Endothelial cell of umbilical vein (primary cell): ENCODE measurements around the gene ENTPD6. TPM values are rescaled to one million over a fixed set of nuclear protein-coding genes. Genes with fewer than 3 reads are reported as not detected.
A peak's percentile ranks its signal among the peaks of the same experiment; 100 is the strongest.

Experiments used
- BruUV-seq: library from RNA; stranded (reverse); fragments of 400-500 nt; replicated peaks from 2 replicates; lab custom pipeline; 2021; lab: Mats Ljungman, UMichigan
- CTCF ChIA-PET: fragments of 300-600, 350-600 bp; sonication (Branson Sonifier 250); formaldehyde crosslinking; loops from one replicate; lab custom pipeline; 2021; ENCODE audit warnings: antibody characterized with exemption, inconsistent platforms; lab: Charles Lee
- POLR2A ChIA-PET: fragments of 300-600, 350-600 bp; sonication (Branson Sonifier 250); formaldehyde crosslinking; loops from one replicate; lab custom pipeline; 2021; ENCODE audit warnings: antibody characterized with exemption, inconsistent platforms; lab: Charles Lee
- DNase-seq: peaks from one replicate; pipeline ENCODE4 v3.0.0-alpha.2; 2011; ENCODE audit warnings: low read depth, low spot score
- FAIRE-seq: peaks from 2 replicates; lab custom pipeline; 2011; peaks lifted over from hg19 to GRCh38; lab: Jason Lieb, UNC
- H2AFZ ChIP-seq: 2 replicates; pipeline ENCODE4 v1.6.0; 2012; ENCODE audit warnings: low read depth, low read length, control low read depth, inconsistent platforms
- H3K27ac ChIP-seq: 2 replicates; pipeline ENCODE4 v1.5.1; 2011; ENCODE audit warnings: low read depth, mild to moderate bottlenecking, control low read depth, low read length, moderate library complexity; ENCODE audit not compliant: insufficient read depth
- H3K27me3 ChIP-seq, 2 experiments: 2 replicates each; pipeline versions ENCODE4 v1.6.0 to v1.6.1; 2011; ENCODE audit warnings: low read length in 2 of 2, mixed read lengths in 1 of 2; ENCODE audit not compliant: control insufficient read depth in 2 of 2, insufficient read depth in 2 of 2
- H3K36me3 ChIP-seq, 2 experiments: 2 replicates in 1 of 2; 3 replicates in 1 of 2; pipeline ENCODE4 v1.5.1; 2011; ENCODE audit warnings: low read length in 2 of 2, mild to moderate bottlenecking in 1 of 2, moderate library complexity in 1 of 2; ENCODE audit not compliant: control insufficient read depth in 2 of 2, insufficient read depth in 2 of 2; ENCODE audit errors: extremely low read depth in 1 of 2
- H3K4me1 ChIP-seq: 3 replicates; pipeline ENCODE4 v1.5.1; 2011; ENCODE audit warnings: mild to moderate bottlenecking, low read length; ENCODE audit not compliant: control insufficient read depth, insufficient read depth; ENCODE audit errors: extremely low read depth
- H3K4me2 ChIP-seq: 2 replicates; pipeline ENCODE4 v1.6.1; 2011; ENCODE audit warnings: low read length, control low read depth, mixed read lengths; ENCODE audit not compliant: insufficient read depth
- H3K4me3 ChIP-seq, 3 experiments: fragments of 200-600 bp in 1 of 3; sonication (generic), shearing (Covaris generic) in 1 of 3; replicated peaks in 1 of 3; 2 replicates each; pipeline ENCODE4 v1.5.1; 2011 to 2016; ENCODE audit warnings: control low read depth in 3 of 3, low read length in 3 of 3, mild to moderate bottlenecking in 2 of 3, inconsistent platforms in 1 of 3, low read depth in 1 of 3, moderate library complexity in 1 of 3; ENCODE audit not compliant: insufficient read depth in 1 of 3
- H3K79me2 ChIP-seq: 2 replicates; pipeline ENCODE4 v1.6.0; 2012; ENCODE audit warnings: low read length, inconsistent platforms; ENCODE audit not compliant: control insufficient read depth, insufficient read depth
- H3K9ac ChIP-seq: replicated peaks from 2 replicates; pipeline ENCODE3; 2011; ENCODE audit warnings: low read length, control low read depth; ENCODE audit not compliant: insufficient read depth; ENCODE audit errors: extremely low read depth
- H3K9me1 ChIP-seq: replicated peaks from 3 replicates; pipeline ENCODE4 v1.6.0; 2011; ENCODE audit warnings: mild to moderate bottlenecking, low read length; ENCODE audit not compliant: control insufficient read depth, insufficient read depth; ENCODE audit errors: extremely low read depth
- H3K9me3 ChIP-seq: replicated peaks from 2 replicates; pipeline ENCODE4 v1.5.1; 2012; ENCODE audit warnings: low read length, inconsistent platforms; ENCODE audit not compliant: control insufficient read depth, insufficient read depth
- H4K20me1 ChIP-seq: replicated peaks from 2 replicates; pipeline ENCODE3; 2011; ENCODE audit warnings: mild to moderate bottlenecking, low read length; ENCODE audit not compliant: control insufficient read depth, insufficient read depth; ENCODE audit errors: extremely low read depth
- EZH2 ChIP-seq: IDR thresholded peaks from 2 replicates; pipeline ENCODE4 v1.6.1; 2012; ENCODE audit warnings: borderline replicate concordance, low read depth, mild to moderate bottlenecking, moderate library complexity, low read length, inconsistent platforms; ENCODE audit not compliant: severe bottlenecking
- FOS ChIP-seq: IDR thresholded peaks from 2 replicates; pipeline ENCODE4 v1.6.1; 2011; ENCODE audit warnings: mild to moderate bottlenecking, low read length, moderate library complexity, borderline replicate concordance; ENCODE audit not compliant: insufficient read depth
- GATA2 ChIP-seq: IDR thresholded peaks from 2 replicates; pipeline ENCODE4 v1.7.0; 2011; ENCODE audit warnings: low read depth, mild to moderate bottlenecking, moderate library complexity, mixed read lengths, low read length; ENCODE audit not compliant: insufficient read length, insufficient read depth
- JUN ChIP-seq: IDR thresholded peaks from 2 replicates; pipeline ENCODE4 v1.6.1; 2011; ENCODE audit warnings: borderline replicate concordance, low read depth; ENCODE audit not compliant: insufficient read length, insufficient read depth
- MYC ChIP-seq: IDR thresholded peaks from one replicate; pipeline ENCODE4 v1.6.1; 2011; ENCODE audit warnings: mild to moderate bottlenecking, low read depth, low read length
- POLR2A ChIP-seq: IDR thresholded peaks from 2 replicates; pipeline ENCODE4 v1.6.1; 2012; ENCODE audit warnings: low read depth, mild to moderate bottlenecking, control low read depth, low read length
- POLR2AphosphoS5 ChIP-seq: IDR thresholded peaks from 2 replicates; pipeline ENCODE4 v1.6.1; 2012; ENCODE audit warnings: low read depth, mild to moderate bottlenecking, control low read depth, low read length, moderate library complexity; ENCODE audit not compliant: insufficient read depth
- dilution Hi-C: fragments of 300-500 bp; cut with MboI; formaldehyde crosslinking; loops from one replicate; pipeline ENCODE4 v1.15.0; 2019; ENCODE audit warnings: low sequenced_read_pairs; ENCODE audit not compliant: extremely low pct_ligation_motif_present
- intact Hi-C: fragments of 100-400 bp; cut with micrococcal nuclease; formaldehyde crosslinking; loops from one replicate; pipeline ENCODE4 v1.10.0; 2022
- polyA plus RNA-seq, 4 experiments: library from polyadenylated mRNA; depleted of rRNA in 3 of 4; stranded (reverse) in 3 of 4; unstranded in 1 of 4; fragments of >200 nt; gene quantifications; 2 replicates each; pipeline versions ENCODE4 v1.2.1 to v1.2.3, GENCODE V29; 2011 to 2012; ENCODE audit warnings: missing spikeins in 1 of 4
- total RNA-seq: library from RNA; stranded (reverse); gene quantifications from 2 replicates; pipeline ENCODE4 v1.2.3, GENCODE V29; 2021
- TF ChIP-seq, protein P1 (sequence below), 2 donors: IDR thresholded peaks; 1 replicate in 1 of 2; 2 replicates in 1 of 2; pipeline ENCODE4 v1.5.1; 2011; ENCODE audit warnings: low read length in 2 of 2, mild to moderate bottlenecking in 2 of 2, moderate library complexity in 2 of 2, control low read depth in 1 of 2, inconsistent platforms in 1 of 2, low read depth in 1 of 2; ENCODE audit not compliant: insufficient read depth in 1 of 2; ENCODE audit errors: extremely low read depth in 1 of 2
- TF ChIP-seq, protein P2 (sequence below): IDR thresholded peaks from 2 replicates; pipeline ENCODE4 v1.6.1; 2011; ENCODE audit not compliant: insufficient read depth, insufficient read length

ENTPD6 gene
- total and polyA plus RNA-seq, 2 donors (not counting 3 experiments of a cell fraction or from before 2014, with no cell fraction given), result 51.2 to 86.3 TPM

DNA sequence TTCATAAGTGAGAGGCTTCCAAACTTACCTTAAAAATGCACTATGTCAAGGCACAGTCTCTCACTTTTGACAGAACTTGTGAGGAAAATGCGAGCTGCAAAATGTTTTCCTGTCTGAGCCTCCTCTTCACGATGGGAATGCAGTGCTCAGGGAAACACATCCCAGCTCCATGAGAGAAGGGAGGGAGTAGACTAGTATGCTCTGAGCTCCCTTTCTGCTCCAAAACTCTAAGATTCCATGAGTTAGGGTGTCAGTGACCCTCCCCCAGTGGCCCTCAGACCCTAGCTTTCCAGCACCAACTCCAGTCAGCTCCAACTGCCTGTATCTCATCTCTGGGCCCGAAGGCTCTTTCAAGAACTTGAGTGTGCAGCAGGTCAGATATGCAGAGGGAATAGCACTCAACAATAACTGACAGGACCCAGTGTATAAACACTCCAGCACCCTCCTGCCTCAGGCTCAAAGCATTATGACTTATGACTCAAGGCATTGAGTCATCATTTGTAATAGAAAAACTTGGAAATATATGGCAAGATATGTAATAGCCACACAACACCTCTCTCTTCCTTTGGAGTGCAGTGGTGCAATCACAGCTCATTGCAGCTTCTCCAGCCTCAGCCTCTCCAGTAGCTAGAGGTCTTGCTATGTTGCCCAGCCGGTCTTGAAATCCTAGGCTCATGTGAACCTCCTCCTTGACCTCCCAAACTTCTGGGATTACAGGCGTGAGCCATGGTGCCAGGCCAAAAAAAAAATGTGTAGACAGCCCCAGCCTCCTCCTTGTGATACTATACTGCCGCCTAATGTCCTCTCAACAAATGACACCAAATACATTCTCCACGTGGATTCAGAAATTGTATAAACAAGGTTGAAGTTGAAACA lies 16.7 kb upstream of the ENTPD6 start:
- dilution Hi-C loops, result no loop called here
- Histone ChIP-seq H4K20me1 (no peaks in the 10 kb centered on the region), H3K27ac (no peak overlapping the region), H3K4me2 (no peak overlapping the region), H2AFZ (peak overlapping the region; percentile 52), H3K27me3 (peaks cover 0 to 2% of the 10 kb centered on the region in 2 experiments), H3K4me1 (peaks cover 2% of the 10 kb centered on the region), H3K9me3 (no peaks in the 10 kb centered on the region), H3K4me3 (no peak overlapping the region), H3K9ac (no peak overlapping the region), H3K9me1 (no peaks in the 10 kb centered on the region), H3K36me3 (no peaks in the 10 kb centered on the region), H3K79me2 (no peaks in the 10 kb centered on the region)
- DNase-seq (peak; percentile 65), FAIRE-seq (peak; percentile 87)
- POLR2A ChIA-PET, result no interaction called here
- CTCF ChIA-PET, result interaction anchor here (0.6 to 1.5 kb wide), 20 partner anchors 9 to 1076 kb away, joined by 3 to 8 read pairs (median 3); partner anchors contain the start of gene PYGB
- no TSS peak for BruUV-seq
- intact Hi-C loops, result loop anchor here (1.0 to 10.0 kb wide), 3 partner anchors 114 to 1074 kb away; no protein-coding TSS in a partner anchor
- TF ChIP-seq POLR2A (no peak), EZH2 (no peak), GATA2 (no peak), JUN (peak; percentile 45), FOS (peak; percentile 89), POLR2AphosphoS5 (no peak), MYC (no peak)
- TF ChIP-seq, protein P1, sequence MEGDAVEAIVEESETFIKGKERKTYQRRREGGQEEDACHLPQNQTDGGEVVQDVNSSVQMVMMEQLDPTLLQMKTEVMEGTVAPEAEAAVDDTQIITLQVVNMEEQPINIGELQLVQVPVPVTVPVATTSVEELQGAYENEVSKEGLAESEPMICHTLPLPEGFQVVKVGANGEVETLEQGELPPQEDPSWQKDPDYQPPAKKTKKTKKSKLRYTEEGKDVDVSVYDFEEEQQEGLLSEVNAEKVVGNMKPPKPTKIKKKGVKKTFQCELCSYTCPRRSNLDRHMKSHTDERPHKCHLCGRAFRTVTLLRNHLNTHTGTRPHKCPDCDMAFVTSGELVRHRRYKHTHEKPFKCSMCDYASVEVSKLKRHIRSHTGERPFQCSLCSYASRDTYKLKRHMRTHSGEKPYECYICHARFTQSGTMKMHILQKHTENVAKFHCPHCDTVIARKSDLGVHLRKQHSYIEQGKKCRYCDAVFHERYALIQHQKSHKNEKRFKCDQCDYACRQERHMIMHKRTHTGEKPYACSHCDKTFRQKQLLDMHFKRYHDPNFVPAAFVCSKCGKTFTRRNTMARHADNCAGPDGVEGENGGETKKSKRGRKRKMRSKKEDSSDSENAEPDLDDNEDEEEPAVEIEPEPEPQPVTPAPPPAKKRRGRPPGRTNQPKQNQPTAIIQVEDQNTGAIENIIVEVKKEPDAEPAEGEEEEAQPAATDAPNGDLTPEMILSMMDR (IDR thresholded peaks at IDR 0.05; ENCODE audit: extremely low read depth in 1 of 2, insufficient read depth in 1 of 2, low read depth in 1 of 2, low read length in 2 of 2), result peak; percentile 46 to 55
- TF ChIP-seq, protein P2, sequence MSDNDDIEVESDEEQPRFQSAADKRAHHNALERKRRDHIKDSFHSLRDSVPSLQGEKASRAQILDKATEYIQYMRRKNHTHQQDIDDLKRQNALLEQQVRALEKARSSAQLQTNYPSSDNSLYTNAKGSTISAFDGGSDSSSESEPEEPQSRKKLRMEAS, result peak; percentile 18
